CD4-positive, CD25-positive, alpha-beta regulatory T cell (primary cell): ENCODE results near the gene RPS6KA2. TPM values are rescaled to one million over a fixed set of nuclear protein-coding genes. Genes with fewer than 3 reads are reported as not detected.

Source experiments
- ATAC-seq, 2 donors: fragments of 150-1000 bp; cut with Tn5 transposase; one replicate each; pipeline ENCODE4 v1.10.0; 2021; ENCODE audit warnings: low read depth in 2 of 2, moderate number of reproducible peaks in 2 of 2, moderate library complexity in 1 of 2
- DNase-seq, 3 donors: peaks; one replicate each; pipeline versions ENCODE4 v3.0.0 to v3.0.0-alpha.2; 2012 to 2022; ENCODE audit warnings: mixed read lengths in 1 of 3
- H3K27ac ChIP-seq: one replicate; pipeline ENCODE4 v1.7.0; 2013; ENCODE audit warnings: mild to moderate bottlenecking, low read length; ENCODE audit not compliant: insufficient read depth, poor library complexity, severe bottlenecking
- H3K27me3 ChIP-seq: one replicate; pipeline ENCODE4 v1.7.0; 2013; ENCODE audit warnings: low read length; ENCODE audit not compliant: control insufficient read depth, insufficient read depth
- H3K36me3 ChIP-seq: one replicate; pipeline ENCODE4 v1.7.0; 2013; ENCODE audit warnings: mild to moderate bottlenecking, low read length, moderate library complexity; ENCODE audit not compliant: control insufficient read depth, insufficient read depth
- H3K4me1 ChIP-seq: 2 replicates; pipeline ENCODE4 v1.7.0; 2013; ENCODE audit warnings: mild to moderate bottlenecking, low read length; ENCODE audit not compliant: insufficient read depth, control insufficient read depth, poor library complexity, severe bottlenecking
- H3K4me3 ChIP-seq: one replicate; pipeline ENCODE4 v1.7.0; 2013; ENCODE audit warnings: low read depth, mild to moderate bottlenecking, low read length, moderate library complexity
- H3K9me3 ChIP-seq, 2 experiments: 1 replicate in 1 of 2; 2 replicates in 1 of 2; pipeline ENCODE4 v1.7.0; 2013; ENCODE audit warnings: low read length in 2 of 2, mild to moderate bottlenecking in 1 of 2, moderate library complexity in 1 of 2; ENCODE audit not compliant: control insufficient read depth in 2 of 2
- H3K27ac Mint-ChIP-seq, 3 donors: one replicate each; pipeline ENCODE4 v1.8.0; 2020 to 2022; ENCODE audit warnings: mild to moderate bottlenecking in 3 of 3, mixed read lengths in 3 of 3, moderate library complexity in 2 of 3
- H3K27me3 Mint-ChIP-seq: one replicate; pipeline ENCODE4 v1.8.0; 2022; ENCODE audit warnings: mild to moderate bottlenecking, mixed read lengths
- H3K36me3 Mint-ChIP-seq: one replicate; pipeline ENCODE4 v1.8.0; 2020; ENCODE audit warnings: mixed read lengths
- H3K4me1 Mint-ChIP-seq, 4 donors: one replicate each; pipeline ENCODE4 v1.8.0; 2020 to 2022; ENCODE audit warnings: mixed read lengths in 4 of 4, mild to moderate bottlenecking in 1 of 4
- H3K4me3 Mint-ChIP-seq, 4 donors: one replicate each; pipeline ENCODE4 v1.8.0; 2020 to 2022; ENCODE audit warnings: mild to moderate bottlenecking in 4 of 4, mixed read lengths in 4 of 4, moderate library complexity in 3 of 4
- H3K9me3 Mint-ChIP-seq, 7 donors: one replicate each; pipeline ENCODE4 v1.8.0; 2020 to 2022; ENCODE audit warnings: mixed read lengths in 7 of 7, mild to moderate bottlenecking in 3 of 7, moderate library complexity in 2 of 7
- polyA plus RNA-seq, 4 donors: library from polyadenylated mRNA; unstranded; fragments of 300-500 nt; fragmentation: Illumina TruSeq; gene quantifications; one replicate each; pipeline ENCODE4 v1.2.3, GENCODE V29; 2021
- total RNA-seq: library from RNA; stranded (reverse); gene quantifications from one replicate; pipeline ENCODE4 v1.2.3, GENCODE V29; 2022

The RPS6KA2 gene
- total and polyA plus RNA-seq, 5 donors from 2014 or later: 3.3 to 7.4 (median 5.2) TPM

DNA sequence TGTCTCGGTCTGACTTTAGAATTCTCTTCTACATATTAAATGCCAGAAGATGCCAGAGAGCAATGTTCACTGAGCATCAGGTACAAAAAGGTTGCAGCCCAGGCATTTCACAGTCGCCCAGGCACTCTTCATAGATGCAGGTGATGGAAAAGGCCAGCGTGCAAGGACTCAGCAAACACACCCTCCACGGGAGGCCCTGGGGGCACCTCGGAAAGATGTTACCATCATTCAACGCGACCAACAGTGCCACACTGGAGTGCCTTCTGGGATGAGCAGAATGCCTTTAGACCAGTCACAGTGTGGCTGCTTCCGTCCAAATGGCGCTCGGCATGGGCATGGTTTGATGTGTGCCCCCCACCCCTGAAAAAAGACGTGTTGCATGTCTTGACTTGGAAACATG lies 36.0 kb downstream of the RPS6KA2 start:
- no peaks in the 10 kb centered on the region for H3K36me3 ChIP-seq
- H3K27me3 ChIP-seq: no peaks in the 10 kb centered on the region
- Mint-ChIP-seq H3K27ac (no peak overlapping the region), H3K27me3 (peaks cover 4% of the 10 kb centered on the region), H3K9me3 (no peaks in the 10 kb centered on the region), H3K4me1 (peaks cover 0 to 21% (median 14%) of the 10 kb centered on the region in 4 donors), H3K36me3 (no peaks in the 10 kb centered on the region), H3K4me3 (no peak overlapping the region)
- no peak for ATAC-seq
- H3K27ac ChIP-seq: no peak overlapping the region
- no peak overlapping the region for H3K4me3 ChIP-seq
- no peaks in the 10 kb centered on the region for H3K9me3 ChIP-seq
- no peaks in the 10 kb centered on the region for H3K4me1 ChIP-seq
- no peak for DNase-seq

- DNase-seq (no peak), ATAC-seq (no peak)
- Histone ChIP-seq H3K27me3 (no peaks in the 10 kb centered on the region), H3K36me3 (no peaks in the 10 kb centered on the region), H3K4me1 (no peaks in the 10 kb centered on the region), H3K4me3 (no peak overlapping the region), H3K9me3 (no peaks in the 10 kb centered on the region), H3K27ac (no peak overlapping the region)
- H3K27ac Mint-ChIP-seq: no peak overlapping the region
- H3K4me3 Mint-ChIP-seq: no peak overlapping the region
- no peaks in the 10 kb centered on the region for H3K36me3 Mint-ChIP-seq
- peaks cover 4% of the 10 kb centered on the region for H3K27me3 Mint-ChIP-seq
- H3K4me1 Mint-ChIP-seq: peaks cover 0 to 21% (median 14%) of the 10 kb centered on the region in 4 donors
- no peaks in the 10 kb centered on the region for H3K9me3 Mint-ChIP-seq
These were observed 37.1 kb downstream of the RPS6KA2 start for GRCh38 chr6:166589786-166590574.

DNA sequence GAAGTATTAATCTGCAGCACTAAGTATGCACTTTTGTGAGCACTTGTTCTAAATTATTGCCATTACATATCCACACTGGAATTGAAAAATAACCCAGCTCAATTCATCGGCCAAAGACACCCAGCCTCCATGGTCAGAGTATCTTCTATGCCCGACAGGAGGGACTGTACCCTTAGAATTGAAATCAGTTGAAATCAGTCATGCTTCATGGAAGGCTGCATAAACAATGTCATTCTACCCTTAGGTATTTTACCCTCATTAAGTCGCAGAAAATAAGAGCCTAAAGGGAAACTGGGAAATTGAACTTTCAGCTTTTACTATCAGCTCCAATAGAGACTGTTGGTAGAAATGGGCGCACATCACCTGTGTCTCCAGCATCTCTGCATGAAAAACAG lies 37.7 kb downstream of the RPS6KA2 start:
- Histone ChIP-seq H3K9me3 (no peaks in the 10 kb centered on the region), H3K27me3 (no peaks in the 10 kb centered on the region), H3K4me1 (no peaks in the 10 kb centered on the region), H3K27ac (no peak overlapping the region), H3K36me3 (no peaks in the 10 kb centered on the region), H3K4me3 (no peak overlapping the region)
- peak overlapping the region in 2 of 3 donors; percentile 42 to 55 for H3K27ac Mint-ChIP-seq
- H3K27me3 Mint-ChIP-seq: peaks cover 4% of the 10 kb centered on the region
- H3K4me3 Mint-ChIP-seq: no peak overlapping the region
- H3K9me3 Mint-ChIP-seq: no peaks in the 10 kb centered on the region
- ATAC-seq (no peak), DNase-seq (no peak)
- no peaks in the 10 kb centered on the region for H3K36me3 Mint-ChIP-seq
- H3K4me1 Mint-ChIP-seq: peaks cover 0 to 21% (median 14%) of the 10 kb centered on the region in 4 donors

DNA sequence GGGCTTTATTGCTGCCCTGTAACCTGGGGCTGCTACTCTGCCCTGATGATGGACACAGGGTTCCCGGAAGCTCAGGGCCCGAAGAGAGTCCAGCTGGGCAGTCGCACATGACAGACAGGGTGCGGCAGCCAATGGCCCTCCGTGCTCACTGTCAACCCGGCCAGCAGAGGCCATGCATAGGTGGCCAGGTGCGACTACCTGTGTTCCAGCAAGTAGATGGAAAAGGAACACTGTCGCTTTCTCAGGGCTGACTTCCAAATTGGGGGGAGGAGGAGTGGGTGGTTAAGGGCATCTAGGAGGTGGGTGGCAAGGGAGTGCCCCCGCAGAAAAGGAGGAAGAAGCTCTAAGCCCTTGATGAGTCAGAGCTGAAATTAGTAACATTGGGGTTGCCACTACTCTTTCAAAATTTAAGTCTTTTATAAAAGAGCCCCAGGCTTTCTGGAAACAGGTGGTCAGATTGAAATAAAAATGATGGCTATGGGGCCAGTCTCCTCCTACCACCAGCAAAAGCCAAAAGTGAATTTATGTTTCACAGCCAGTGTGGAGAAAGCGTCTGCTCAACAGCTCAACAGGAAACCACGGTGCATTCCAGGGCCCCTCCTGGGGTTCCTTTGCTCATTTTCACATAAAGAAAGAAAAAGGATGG lies 38.2 kb downstream of the RPS6KA2 start:
- Histone ChIP-seq H3K4me1 (no peaks in the 10 kb centered on the region), H3K9me3 (no peaks in the 10 kb centered on the region), H3K4me3 (no peak overlapping the region), H3K36me3 (no peaks in the 10 kb centered on the region), H3K27ac (no peak overlapping the region), H3K27me3 (no peaks in the 10 kb centered on the region)
- Mint-ChIP-seq H3K4me1 (peaks cover 0 to 21% (median 14%) of the 10 kb centered on the region in 4 donors), H3K27me3 (peaks cover 4% of the 10 kb centered on the region), H3K9me3 (no peaks in the 10 kb centered on the region), H3K27ac (peak overlapping the region in 2 of 3 donors; percentile 42 to 55), H3K4me3 (no peak overlapping the region), H3K36me3 (no peaks in the 10 kb centered on the region)
- ATAC-seq (no peak), DNase-seq (no peak)

DNA sequence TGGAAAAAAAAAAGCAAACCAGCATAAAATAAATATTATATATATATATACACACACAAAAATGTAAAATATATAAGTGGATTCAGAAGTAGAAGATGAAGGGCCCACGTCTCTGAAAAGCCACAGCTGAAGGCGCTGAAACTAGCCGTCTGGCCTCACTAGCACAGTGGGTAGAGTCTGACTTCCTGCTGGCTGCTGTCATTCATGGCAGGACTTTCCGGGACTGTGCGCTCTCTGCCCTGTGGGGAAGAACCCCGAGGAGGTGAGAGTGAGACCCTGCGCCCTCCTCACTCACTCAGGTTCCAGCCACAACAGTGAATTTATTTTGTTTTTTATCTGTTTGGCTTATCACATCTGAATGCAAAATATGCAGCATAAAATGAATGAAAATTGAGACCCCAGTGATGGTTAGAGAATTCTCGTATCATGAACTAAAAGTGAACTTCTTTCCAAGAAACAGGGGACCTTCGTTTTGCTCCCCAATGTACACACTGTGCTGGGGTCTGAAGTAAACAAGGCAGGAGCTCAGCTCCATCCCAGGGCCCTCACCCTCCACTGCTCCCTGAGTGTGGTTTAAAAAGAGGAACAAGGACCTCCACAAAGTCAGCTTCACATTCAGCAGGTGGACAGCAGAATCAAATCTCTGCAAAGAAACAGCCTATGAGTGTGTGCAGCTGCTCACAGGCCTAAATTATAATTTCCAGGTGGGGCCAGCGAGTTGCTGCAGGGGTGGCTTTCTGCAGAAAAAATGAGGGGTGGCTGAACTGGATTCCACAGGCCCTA lies 39.2 kb downstream of the RPS6KA2 start:
- peaks cover 4% of the 10 kb centered on the region for H3K27me3 Mint-ChIP-seq
- no peak overlapping the region for H3K27ac Mint-ChIP-seq
- Histone ChIP-seq H3K27ac (no peak overlapping the region), H3K4me1 (no peaks in the 10 kb centered on the region), H3K4me3 (no peak overlapping the region), H3K36me3 (no peaks in the 10 kb centered on the region), H3K9me3 (no peaks in the 10 kb centered on the region), H3K27me3 (no peaks in the 10 kb centered on the region)
- H3K4me3 Mint-ChIP-seq: no peak overlapping the region
- no peaks in the 10 kb centered on the region for H3K36me3 Mint-ChIP-seq
- H3K4me1 Mint-ChIP-seq: peaks cover 0 to 19% (median 14%) of the 10 kb centered on the region in 4 donors
- no peaks in the 10 kb centered on the region for H3K9me3 Mint-ChIP-seq
- DNase-seq (peak in 1 of 3 donors; percentile 4), ATAC-seq (no peak)

- Histone ChIP-seq H3K4me1 (no peaks in the 10 kb centered on the region), H3K9me3 (no peaks in the 10 kb centered on the region), H3K36me3 (no peaks in the 10 kb centered on the region), H3K27me3 (no peaks in the 10 kb centered on the region), H3K4me3 (no peak within 1 kb of the TSS), H3K27ac (no peak within 1 kb of the TSS)
- ATAC-seq (peak; percentile 71 to 87), DNase-seq (peak; percentile 26 to 76 (median 41))
- H3K27me3 Mint-ChIP-seq: peaks cover 4% of the 10 kb centered on the region
- H3K9me3 Mint-ChIP-seq: no peaks in the 10 kb centered on the region
- no peaks in the 10 kb centered on the region for H3K36me3 Mint-ChIP-seq
- peaks cover 0 to 18% (median 13%) of the 10 kb centered on the region in 4 donors for H3K4me1 Mint-ChIP-seq
- peak within 1 kb of the TSS in 1 of 3 donors; percentile 60 for H3K27ac Mint-ChIP-seq
- H3K4me3 Mint-ChIP-seq: no peak within 1 kb of the TSS
These were observed 40.5 kb downstream of the RPS6KA2 start, which contains the start of gene RAMACL for GRCh38 chr6:166586424-166587156. TSS of gene RAMACL (minus strand) at chr6:166586678. CDS start at chr6:166586477, 201 bp downstream.

- no peak overlapping the region for H3K4me3 ChIP-seq
- no peak overlapping the region for H3K27ac ChIP-seq
- H3K27ac Mint-ChIP-seq: peak overlapping the region in 1 of 3 donors; percentile 7
- H3K36me3 ChIP-seq: no peaks in the 10 kb centered on the region
- no peak overlapping the region for H3K4me3 Mint-ChIP-seq
- H3K4me1 ChIP-seq: no peaks in the 10 kb centered on the region
- H3K36me3 Mint-ChIP-seq: no peaks in the 10 kb centered on the region
- H3K27me3 ChIP-seq: no peaks in the 10 kb centered on the region
- ATAC-seq (no peak), DNase-seq (no peak)
- peaks cover 4% of the 10 kb centered on the region for H3K27me3 Mint-ChIP-seq
- peaks cover 0 to 18% (median 11%) of the 10 kb centered on the region in 4 donors for H3K4me1 Mint-ChIP-seq
- H3K9me3 ChIP-seq: no peaks in the 10 kb centered on the region
- no peaks in the 10 kb centered on the region for H3K9me3 Mint-ChIP-seq
These were observed 42.1 kb downstream of the RPS6KA2 start for GRCh38 chr6:166584853-166585429.
